Stomach (tissue), 9 donors: ENCODE results near the gene CYP2R1. TPM values are rescaled to one million over a fixed set of nuclear protein-coding genes. Genes with fewer than 3 reads are reported as not detected.
"Not testable (repeated sequence)": the region's sequence is repeated elsewhere in the genome, so short reads cannot be mapped to it uniquely, and the experiment has no call there.

Experiments
- DNase-seq, 2 donors: peaks; one replicate each; pipeline versions ENCODE4 v3.0.0 to v3.0.0-alpha.2; 2013 to 2019
- H3K27ac ChIP-seq, 5 donors: fragments of 200-600 bp in 4 of 5; sonication (generic) in 4 of 5; one replicate each; pipeline ENCODE4 v1.5.1; 2013 to 2019; ENCODE audit warnings: mild to moderate bottlenecking in 1 of 5, moderate library complexity in 1 of 5
- H3K27me3 ChIP-seq, 3 donors: fragments of 200-600 bp; sonication (generic); one replicate each; pipeline ENCODE4 v1.5.1; 2017 to 2019; ENCODE audit warnings: mixed run types in 1 of 3
- H3K36me3 ChIP-seq, 4 donors: fragments of 200-600 bp; sonication (generic); 1 replicate in 3 of 4; 2 replicates in 1 of 4; pipeline ENCODE4 v1.5.1; 2016 to 2019
- H3K4me1 ChIP-seq, 4 donors: fragments of 200-600 bp; sonication (generic); one replicate each; pipeline ENCODE4 v1.5.1; 2016 to 2019
- H3K4me3 ChIP-seq, 4 donors: fragments of 200-600 bp; sonication (generic) in 3 of 4; one replicate each; pipeline ENCODE4 v1.5.1; 2016 to 2019; ENCODE audit warnings: mild to moderate bottlenecking in 1 of 4
- H3K9me3 ChIP-seq, 4 donors: fragments of 200-600 bp; sonication (generic); one replicate each; pipeline ENCODE4 v1.5.1; 2016 to 2019
- EP300 ChIP-seq: sonication (generic); formaldehyde crosslinking; IDR thresholded peaks from one replicate; pipeline ENCODE4 v1.6.1; 2017; ENCODE audit warnings: antibody characterized with exemption
- POLR2A ChIP-seq, 4 donors: fragments of 450-650 bp; IDR thresholded peaks; one replicate each; pipeline ENCODE4 v1.6.1; 2016; ENCODE audit warnings: antibody characterized with exemption in 4 of 4, control low read depth in 2 of 4, mild to moderate bottlenecking in 1 of 4, moderate library complexity in 1 of 4
- POLR2AphosphoS5 ChIP-seq, 3 donors: sonication (generic); formaldehyde crosslinking; IDR thresholded peaks; one replicate each; pipeline ENCODE4 v1.6.1; 2016; ENCODE audit warnings: antibody characterized with exemption in 3 of 3
- WGBS, 5 donors: extraction: QIAGEN DNeasy Blood & Tissue Kit in 3 of 5; methylation state at CpG; one replicate each; pipeline versions ENCODE4 v1.1.5 to v1.1.7; 2013 to 2018; 5-methylcytosine and 5-hydroxymethylcytosine counted together
- intact Hi-C: fragments of 100-400 bp; cut with DNase I; formaldehyde crosslinking; loops from one replicate; pipeline ENCODE4 v1.15.1; 2023; ENCODE audit warnings: low total_unique reads
- polyA plus RNA-seq, 3 donors: library from polyadenylated mRNA; stranded (reverse); fragments of 200-250 nt; gene quantifications; one replicate each; pipeline ENCODE4 v1.2.3, GENCODE V29; 2013
- total RNA-seq, 5 donors: library from RNA; depleted of rRNA; stranded (reverse); fragments of >200 nt; gene quantifications; one replicate each; pipeline versions ENCODE4 v1.1.0 to v1.2.3, GENCODE V29; 2014 to 2016
- TF ChIP-seq, protein P1 (sequence below), 7 experiments: fragments of 450-650 bp in 4 of 7; fragments of 200-600 bp in 3 of 7; sonication (generic) in 3 of 7; IDR thresholded peaks; one replicate each; pipeline ENCODE4 v1.5.1; 2016 to 2019; ENCODE audit warnings: antibody characterized with exemption in 7 of 7, control low read depth in 2 of 7, mild to moderate bottlenecking in 1 of 7
- donor health status: healthy with polysubstance abuse.
- donor health status: Bipolar disorder and iron deficiency.
- donor health status: healthy.

Gene CYP2R1
- total and polyA plus RNA-seq, 8 donors: 23.2 to 129 (median 35.7) TPM

DNA sequence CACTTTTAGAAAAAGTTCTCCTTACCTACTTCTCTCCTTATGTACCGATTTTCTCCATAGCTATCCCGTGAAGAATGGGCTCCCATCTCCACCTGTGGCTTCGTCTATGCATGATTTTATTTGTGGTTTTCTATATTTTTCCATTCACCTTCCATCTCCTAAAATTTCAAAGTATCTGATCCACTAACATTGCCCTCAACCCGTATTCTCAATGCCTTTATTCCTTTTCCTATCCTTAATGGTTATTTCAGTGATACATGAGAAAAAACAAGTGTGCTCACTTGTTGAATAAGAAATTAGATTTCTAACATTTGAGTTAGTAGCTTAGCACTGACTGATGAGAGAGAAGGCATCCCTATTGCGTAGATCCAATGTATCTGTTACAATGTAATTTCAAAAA is 16.9 kb downstream of the CYP2R1 start:
- Histone ChIP-seq H3K27me3 (no peaks in the 10 kb centered on the region), H3K4me1 (no peaks in the 10 kb centered on the region), H3K27ac (no peak overlapping the region), H3K4me3 (no peak overlapping the region), H3K36me3 (peaks cover 0 to 49% (median 42%) of the 10 kb centered on the region in 4 donors), H3K9me3 (no peaks in the 10 kb centered on the region)
- TF ChIP-seq EP300: no peak
- TF ChIP-seq POLR2A (IDR thresholded peaks at IDR 0.05): no peak
- TF ChIP-seq, protein P1, sequence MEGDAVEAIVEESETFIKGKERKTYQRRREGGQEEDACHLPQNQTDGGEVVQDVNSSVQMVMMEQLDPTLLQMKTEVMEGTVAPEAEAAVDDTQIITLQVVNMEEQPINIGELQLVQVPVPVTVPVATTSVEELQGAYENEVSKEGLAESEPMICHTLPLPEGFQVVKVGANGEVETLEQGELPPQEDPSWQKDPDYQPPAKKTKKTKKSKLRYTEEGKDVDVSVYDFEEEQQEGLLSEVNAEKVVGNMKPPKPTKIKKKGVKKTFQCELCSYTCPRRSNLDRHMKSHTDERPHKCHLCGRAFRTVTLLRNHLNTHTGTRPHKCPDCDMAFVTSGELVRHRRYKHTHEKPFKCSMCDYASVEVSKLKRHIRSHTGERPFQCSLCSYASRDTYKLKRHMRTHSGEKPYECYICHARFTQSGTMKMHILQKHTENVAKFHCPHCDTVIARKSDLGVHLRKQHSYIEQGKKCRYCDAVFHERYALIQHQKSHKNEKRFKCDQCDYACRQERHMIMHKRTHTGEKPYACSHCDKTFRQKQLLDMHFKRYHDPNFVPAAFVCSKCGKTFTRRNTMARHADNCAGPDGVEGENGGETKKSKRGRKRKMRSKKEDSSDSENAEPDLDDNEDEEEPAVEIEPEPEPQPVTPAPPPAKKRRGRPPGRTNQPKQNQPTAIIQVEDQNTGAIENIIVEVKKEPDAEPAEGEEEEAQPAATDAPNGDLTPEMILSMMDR (IDR thresholded peaks at IDR 0.05): no peak
- TF ChIP-seq POLR2AphosphoS5 (IDR thresholded peaks at IDR 0.05): no peak
- no peak for DNase-seq
- WGBS, 5 donors: 92 to 99% (median 97%) methylated on average over 5 of the region's 5 CpGs
- intact Hi-C loops: no loop called here

DNA sequence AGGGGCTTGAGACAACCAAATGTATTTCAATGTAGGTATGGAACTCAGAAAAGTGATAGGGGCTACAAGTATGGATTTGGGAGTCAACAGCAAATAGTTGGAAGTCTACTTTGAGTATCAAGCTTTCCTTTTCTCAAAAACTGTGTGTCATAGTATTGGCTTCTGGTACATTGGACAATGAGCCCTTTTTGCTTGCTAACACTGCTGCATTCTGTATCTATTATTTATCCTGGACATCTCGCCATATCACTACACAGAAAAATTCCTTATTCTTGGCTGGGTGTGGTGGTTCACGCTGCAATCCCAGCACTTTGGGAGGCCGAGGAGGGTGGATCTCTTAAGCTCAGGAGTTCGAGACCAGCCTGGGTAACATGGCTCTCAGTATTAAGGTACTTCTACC is 18.4 kb downstream of the CYP2R1 start:
- TF ChIP-seq POLR2AphosphoS5 (IDR thresholded peaks at IDR 0.05) (no peak), EP300 (no peak), POLR2A (IDR thresholded peaks at IDR 0.05) (no peak)
- TF ChIP-seq, protein P1 (IDR thresholded peaks at IDR 0.05): no peak
- Histone ChIP-seq H3K27me3 (no peaks in the 10 kb centered on the region), H3K36me3 (peaks cover 0 to 38% (median 33%) of the 10 kb centered on the region in 4 donors), H3K27ac (no peak overlapping the region), H3K9me3 (no peaks in the 10 kb centered on the region), H3K4me1 (no peaks in the 10 kb centered on the region), H3K4me3 (no peak overlapping the region)
- no peak for DNase-seq
- intact Hi-C loops: no loop called here
- WGBS, 5 donors: 90 to 96% (median 92%) methylated on average over 4 of the region's 4 CpGs

DNA sequence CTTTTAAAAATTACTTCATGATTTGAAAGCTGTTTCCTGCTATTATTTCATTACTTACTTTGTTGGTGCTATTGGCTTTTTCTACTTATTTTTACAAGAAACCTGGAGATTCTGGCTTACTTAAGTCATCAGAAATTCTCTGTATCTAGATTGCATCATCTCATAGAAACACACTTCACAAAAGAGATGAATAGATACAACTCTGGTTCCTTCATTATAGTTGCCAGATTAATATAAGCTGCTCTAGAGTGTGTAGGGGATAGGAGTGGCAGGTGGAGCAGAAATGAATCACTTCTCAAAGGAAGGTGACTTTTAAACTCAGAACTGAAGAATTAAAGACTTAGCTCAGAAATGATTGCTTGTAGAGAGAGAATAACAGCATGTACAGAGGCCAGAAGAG is 20.0 kb downstream of the CYP2R1 start:
- TF ChIP-seq POLR2A (IDR thresholded peaks at IDR 0.05): no peak
- no peak for TF ChIP-seq EP300
- no peak for TF ChIP-seq POLR2AphosphoS5 (IDR thresholded peaks at IDR 0.05)
- TF ChIP-seq, protein P1 (IDR thresholded peaks at IDR 0.05): no peak
- no peak overlapping the region for H3K4me3 ChIP-seq
- DNase-seq: no peak
- H3K27ac ChIP-seq: no peak overlapping the region
- no peaks in the 10 kb centered on the region for H3K4me1 ChIP-seq
- no peaks in the 10 kb centered on the region for H3K9me3 ChIP-seq
- H3K27me3 ChIP-seq: no peaks in the 10 kb centered on the region
- H3K36me3 ChIP-seq: peaks cover 0 to 33% (median 20%) of the 10 kb centered on the region in 4 donors
- intact Hi-C loops: no loop called here

DNA sequence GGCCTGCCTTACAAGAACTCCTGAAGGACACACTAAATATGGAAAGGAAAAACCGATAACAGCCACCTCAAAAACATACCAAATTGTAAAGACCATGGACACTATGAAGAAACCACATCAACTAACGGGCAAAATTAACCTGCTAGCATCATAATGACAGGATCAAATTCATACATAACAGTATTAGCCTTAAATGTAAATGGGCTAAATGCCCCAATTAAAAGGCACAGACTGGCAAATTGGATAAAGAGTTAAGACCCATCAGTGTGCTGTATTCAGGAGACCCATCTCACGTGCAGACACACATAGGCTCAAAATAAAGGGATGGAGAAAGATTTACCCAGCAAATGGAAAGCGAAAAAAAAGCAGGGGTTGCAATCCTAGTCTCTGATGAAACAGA is 28.3 kb downstream of the CYP2R1 start:
- H3K4me3 ChIP-seq, intact Hi-C loops, DNase-seq, H3K4me1 ChIP-seq, H3K27ac ChIP-seq, H3K9me3 ChIP-seq, H3K27me3 ChIP-seq: not testable (repeated sequence)
- peaks cover 0 to 19% (median 9%) of the 10 kb centered on the region in 4 donors for H3K36me3 ChIP-seq
- WGBS, 5 donors: 96 to 98% (median 97%) methylated on average over 4 of the region's 4 CpGs

DNA sequence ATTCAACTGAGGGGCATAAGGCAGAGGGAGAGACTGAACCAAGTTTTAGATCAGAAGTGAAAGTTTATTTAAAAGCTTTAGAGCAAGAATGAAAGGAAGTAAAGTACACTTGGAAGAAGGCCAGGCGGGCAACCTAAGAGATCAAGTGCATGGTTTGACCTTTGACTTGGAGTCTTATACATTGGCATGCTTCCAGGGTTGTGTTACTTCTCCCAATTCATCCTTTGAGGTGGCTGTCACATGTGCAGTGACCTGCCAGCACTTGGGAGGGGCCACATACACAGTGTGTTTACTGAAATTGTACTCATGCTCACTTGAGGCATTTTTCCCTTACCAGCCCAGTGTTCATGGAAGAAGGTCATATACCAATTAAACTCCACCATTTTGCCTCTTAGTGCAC is 30.4 kb downstream of the CYP2R1 start:
- Histone ChIP-seq H3K27ac (no peak overlapping the region), H3K9me3 (no peaks in the 10 kb centered on the region), H3K4me1 (no peaks in the 10 kb centered on the region), H3K27me3 (no peaks in the 10 kb centered on the region), H3K36me3 (peaks cover 0 to 15% (median 4%) of the 10 kb centered on the region in 4 donors), H3K4me3 (no peak overlapping the region)
- TF ChIP-seq POLR2AphosphoS5 (IDR thresholded peaks at IDR 0.05): no peak
- TF ChIP-seq POLR2A (IDR thresholded peaks at IDR 0.05): no peak
- no peak for TF ChIP-seq EP300
- TF ChIP-seq, protein P1 (IDR thresholded peaks at IDR 0.05): no peak
- intact Hi-C loops: no loop called here
- peak; percentile 32 to 56 for DNase-seq
- WGBS, 5 donors: 67 to 74% (median 73%) methylated on average over 1 of the region's 1 CpG
